HG03565 (cell line): ENCODE data around the gene GATAD1.
"Not testable (repeated sequence)": the region's sequence is repeated elsewhere in the genome, so short reads cannot be mapped to it uniquely, and the experiment has no call there.

Experiments
- ATAC-seq: cut with Tn5 transposase; IDR thresholded peaks from one replicate; pipeline ENCODE4 v1.9.1; 2021; ENCODE audit warnings: mild to moderate bottlenecking, moderate library complexity; ENCODE audit not compliant: unreplicated experiment

Gene GATAD1

DNA sequence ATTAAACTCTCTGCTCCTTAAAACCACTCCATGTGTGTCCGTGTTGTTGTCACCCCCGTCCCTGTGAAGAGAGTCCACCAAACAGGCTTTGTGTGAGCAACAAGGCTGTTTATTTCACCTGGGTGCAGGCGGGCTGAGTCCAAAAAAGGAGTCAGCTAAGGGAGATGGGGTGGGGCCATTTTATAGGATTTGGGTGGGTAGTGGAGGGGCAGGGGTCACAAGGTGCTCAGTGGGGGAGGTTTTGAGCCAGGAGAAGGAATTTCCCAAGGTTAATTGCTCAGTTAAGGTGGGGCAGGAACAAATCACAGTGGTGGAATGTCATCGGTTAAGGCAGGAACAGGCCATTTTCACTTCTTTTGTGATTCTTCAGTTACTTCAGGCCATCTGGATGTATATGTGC, 31.9 kb downstream of the GATAD1 start:
- ATAC-seq, result not testable (repeated sequence)

GRCh38 chr7:92483624-92484023, 36.3 kb downstream of the GATAD1 start:
- not testable (repeated sequence) for ATAC-seq

DNA sequence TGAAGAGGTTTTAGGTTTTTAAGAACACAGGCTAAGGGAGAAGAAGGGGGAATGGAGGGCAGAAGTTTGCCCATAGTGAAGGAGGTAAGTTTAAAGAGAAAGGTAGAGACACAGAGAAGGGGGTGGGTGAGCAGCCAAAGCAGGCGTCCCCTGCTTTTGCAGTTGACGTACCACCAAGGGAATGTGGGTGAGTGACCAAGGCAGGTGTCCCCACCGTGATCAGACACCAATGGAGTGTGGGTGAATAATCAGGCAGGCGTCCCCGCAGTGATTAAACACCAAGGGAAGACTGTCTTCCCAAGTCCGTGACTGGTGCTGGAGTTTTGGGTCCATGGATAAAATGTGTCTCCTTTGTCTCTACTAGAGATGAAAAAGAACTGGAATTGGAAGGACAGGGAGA, 36.9 kb downstream of the GATAD1 start:
- ATAC-seq, result not testable (repeated sequence)

- ATAC-seq, result no peak
Observed at GRCh38 chr7:92485267-92485892, 38.1 kb downstream of the GATAD1 start.

GRCh38 chr7:92485974-92486373, 38.7 kb downstream of the GATAD1 start:
- ATAC-seq, result no peak

- ATAC-seq, result no peak
Observed at GRCh38 chr7:92487804-92488203, 40.5 kb downstream of the GATAD1 start.

DNA sequence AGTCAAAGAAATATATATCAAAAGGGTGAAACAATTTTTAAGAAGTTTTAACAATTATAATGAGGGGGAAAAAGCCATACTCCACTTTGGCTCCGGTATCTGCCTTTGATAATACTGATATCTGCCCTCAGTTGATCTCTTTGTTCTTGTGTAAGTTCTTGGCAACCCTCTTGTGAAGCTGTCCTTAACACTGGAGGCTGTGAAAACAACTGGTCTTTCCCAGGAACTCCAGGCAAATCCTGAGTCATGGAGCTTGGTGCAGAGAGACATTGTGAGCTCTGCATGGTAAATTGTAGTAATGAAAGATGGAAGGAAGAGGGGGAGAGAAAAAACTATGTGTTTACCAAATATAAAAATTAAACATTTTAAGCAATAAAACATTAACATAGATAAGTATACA, 42.4 kb downstream of the GATAD1 start:
- no peak for ATAC-seq

- no peak for ATAC-seq
Observed at GRCh38 chr7:92496876-92497275, 49.6 kb downstream of the GATAD1 start.

GRCh38 chr7:92498557-92498956, 51.3 kb downstream of the GATAD1 start:
- no peak for ATAC-seq

DNA sequence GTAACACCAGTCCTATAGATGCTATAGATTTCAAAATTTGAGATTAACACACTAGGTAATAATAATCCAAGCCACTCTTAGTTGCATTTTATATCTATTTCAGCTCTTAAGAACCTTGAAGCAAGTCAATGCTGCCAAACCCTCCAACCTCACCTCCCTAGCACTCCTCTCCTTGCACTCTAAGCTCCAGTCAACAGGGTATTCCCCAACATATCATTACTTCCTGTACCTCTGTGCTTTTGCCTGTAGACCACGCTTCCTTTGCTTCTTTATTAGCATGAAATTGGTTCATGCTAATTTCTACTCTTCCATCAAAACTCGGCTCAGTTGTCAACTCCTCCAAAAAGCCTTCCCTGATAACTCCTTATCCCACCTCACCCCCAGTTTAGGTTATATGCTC, 56.5 kb downstream of the GATAD1 start:
- ATAC-seq, result no peak

DNA sequence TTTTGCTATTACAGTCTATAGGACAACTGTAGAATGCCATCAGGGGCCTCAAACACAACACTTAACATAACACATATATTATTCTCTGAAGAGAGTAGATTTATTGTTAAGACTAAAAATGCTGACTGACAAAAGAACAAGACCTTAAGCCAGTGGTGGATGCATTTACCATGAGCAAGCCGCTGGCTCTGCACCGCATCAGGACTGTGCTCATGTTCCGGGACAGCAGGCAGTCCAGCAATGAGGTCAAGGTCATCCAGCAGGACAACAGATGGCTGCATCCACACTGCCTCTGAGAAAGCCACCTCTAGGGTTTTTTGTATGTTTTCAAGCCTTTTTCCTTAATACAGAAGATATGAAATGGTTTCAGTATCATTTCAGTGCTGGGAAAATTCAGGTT, 57.3 kb downstream of the GATAD1 start:
- no peak for ATAC-seq

- ATAC-seq, result no peak
Observed at GRCh38 chr7:92506363-92506762, 59.1 kb downstream of the GATAD1 start.

GRCh38 chr7:92508946-92509345, 61.7 kb downstream of the GATAD1 start:
- no peak for ATAC-seq
